ENCODE measurements around the gene RCBTB1.

DNA sequence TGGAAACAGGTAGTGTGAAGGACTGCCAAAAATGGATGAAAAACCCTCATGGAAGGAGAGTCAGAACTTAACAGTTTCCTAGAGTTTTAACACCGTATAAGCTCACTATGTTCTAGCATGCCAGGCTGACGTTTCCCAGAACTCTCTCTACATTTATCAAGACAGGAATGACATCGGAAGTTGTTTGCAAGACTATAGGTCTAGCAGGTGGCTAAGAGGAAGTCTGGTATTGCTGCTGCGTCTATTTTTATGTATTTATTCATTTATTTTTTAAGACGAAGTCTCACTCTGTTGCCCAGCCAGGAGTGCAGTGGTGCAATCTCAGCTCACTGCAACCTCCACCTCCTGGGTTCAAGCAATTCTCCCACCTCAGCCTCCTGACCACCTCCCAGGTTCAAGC, 22.4 kb upstream of the RCBTB1 start:
- TF ChIP-seq CTCF (IDR thresholded peaks at IDR 0.05; ENCODE audit: low read depth, low read length): no peak
- no peak for TF ChIP-seq EZH2phosphoT487 (IDR thresholded peaks at IDR 0.05; ENCODE audit: low read depth)

Measured in OCI-LY3 (cell line).